ENCODE data around the gene VAT1. TPM values are rescaled to one million over a fixed set of nuclear protein-coding genes. Genes with fewer than 3 reads are reported as not detected.
A peak's percentile ranks its signal among the peaks of the same experiment; 100 is the strongest.

Gene VAT1
- total and polyA plus RNA-seq, 9 of the 15 experiments (the other 6 are each of a cell fraction or from before 2014, with no cell fraction given): 29.4 to 153 (median 66.7) TPM

GRCh38 chr17:43020789-43021740, 1.1 kb downstream of the VAT1 start (continued):
- TF ChIP-seq NR0B1 (IDR thresholded peaks at IDR 0.05; ENCODE audit: partially characterized antibody) (no peak), RERE (CRISPR knock-in tag; IDR thresholded peaks at IDR 0.05; ENCODE audit: borderline replicate concordance) (no peak), MCM2 (IDR thresholded peaks at IDR 0.05; ENCODE audit: low read depth) (no peak), ERF (CRISPR knock-in tag; IDR thresholded peaks at IDR 0.05) (no peak), OTX1 (CRISPR knock-in tag; IDR thresholded peaks at IDR 0.05) (peak; percentile 47; the same call in 1 of the 2 replicates), PTBP1 (IDR thresholded peaks at IDR 0.05; ENCODE audit: low read depth, low read length) (no peak), MTA2 (IDR thresholded peaks at IDR 0.05; ENCODE audit: low read depth) (peak; percentile 49; the same call in 1 of the 2 replicates), TARDBP (IDR thresholded peaks at IDR 0.05) (peak; percentile 76; the same call in 1 of the 2 replicates), THRB (CRISPR knock-in tag; conservative IDR thresholded peaks at IDR 0.05) (no peak), SAP30 (IDR thresholded peaks at IDR 0.05; ENCODE audit: borderline replicate concordance, insufficient read depth, low read depth, low read length, poor library complexity, severe bottlenecking) (no peak), ZNF639 (CRISPR knock-in tag; conservative IDR thresholded peaks at IDR 0.05 in 1 of 2, IDR thresholded peaks at IDR 0.05 in 1 of 2) (peak in 1 of 2 experiments; percentile 60; a peak in 1 of 4 replicates), HNRNPK (IDR thresholded peaks at IDR 0.05; ENCODE audit: low read depth, low read length, poor library complexity, severe bottlenecking) (no peak), ZNF174 (CRISPR knock-in tag; IDR thresholded peaks at IDR 0.05) (no peak), FUS (optimal IDR thresholded peaks at IDR 0.05; ENCODE audit: low read depth, low read length) (no peak), ZNF431 (CRISPR knock-in tag; IDR thresholded peaks at IDR 0.05) (no peak)

All from K562 (cell line).